ENCODE results near the gene CCDC27. TPM values are rescaled to one million over a fixed set of nuclear protein-coding genes. Genes with fewer than 3 reads are reported as not detected.

Gene CCDC27
- total and polyA plus RNA-seq, 3 experiments from 2014 or later = not detected

DNA sequence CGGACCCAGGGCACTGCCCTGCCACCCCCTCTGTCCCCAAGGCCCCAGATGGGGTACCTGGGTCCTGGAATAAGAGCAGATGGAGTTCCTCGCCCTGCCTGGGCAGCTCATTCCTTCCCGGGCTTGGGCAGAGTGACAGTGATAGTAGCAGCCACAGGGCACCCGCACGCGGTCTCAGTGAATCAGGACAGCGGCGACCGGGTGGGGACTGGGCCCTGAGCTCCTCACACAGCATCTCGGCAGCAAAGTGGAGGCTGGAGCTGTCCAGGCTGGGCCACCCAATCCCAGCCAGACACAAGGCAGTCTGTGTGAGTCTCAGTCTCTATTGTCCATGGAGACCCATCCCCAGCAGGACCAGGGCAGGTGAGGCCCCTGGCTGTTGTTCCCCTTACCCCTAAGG is 37.4 kb upstream of the CCDC27 start:
- ChIA-PET POLR2A (no interaction called here), CTCF (interaction anchor here (2.3 kb wide), 1 partner anchor 9 kb away, joined by 10 read pairs; no protein-coding TSS in a partner anchor)
- peaks cover 7% of the 10 kb centered on the region for H3K4me1 ChIP-seq (ENCODE audit: insufficient read depth, low read length)
- H3K27ac ChIP-seq (ENCODE audit: low read depth, low read length) = no peak overlapping the region
- no peaks in the 10 kb centered on the region for H3K36me3 ChIP-seq (ENCODE audit: insufficient read depth, low read length)
- peaks cover 6 to 20% of the 10 kb centered on the region in 2 donors for H3K27me3 Mint-ChIP-seq
- H3K9me3 Mint-ChIP-seq = no peaks in the 10 kb centered on the region
- no peak for DNase-seq
- no peaks in the 10 kb centered on the region for H3K4me1 Mint-ChIP-seq
- H3K27ac Mint-ChIP-seq = no peak overlapping the region
- H3K36me3 Mint-ChIP-seq = no peaks in the 10 kb centered on the region
- H3K27me3 ChIP-seq (ENCODE audit: insufficient read depth, low read length, poor library complexity, severe bottlenecking) = no peaks in the 10 kb centered on the region
- H3K9me3 ChIP-seq (ENCODE audit: low read length) = no peaks in the 10 kb centered on the region
- no peak overlapping the region for H3K4me3 Mint-ChIP-seq
- no peak overlapping the region for H3K4me3 ChIP-seq (ENCODE audit: low read length)

DNA sequence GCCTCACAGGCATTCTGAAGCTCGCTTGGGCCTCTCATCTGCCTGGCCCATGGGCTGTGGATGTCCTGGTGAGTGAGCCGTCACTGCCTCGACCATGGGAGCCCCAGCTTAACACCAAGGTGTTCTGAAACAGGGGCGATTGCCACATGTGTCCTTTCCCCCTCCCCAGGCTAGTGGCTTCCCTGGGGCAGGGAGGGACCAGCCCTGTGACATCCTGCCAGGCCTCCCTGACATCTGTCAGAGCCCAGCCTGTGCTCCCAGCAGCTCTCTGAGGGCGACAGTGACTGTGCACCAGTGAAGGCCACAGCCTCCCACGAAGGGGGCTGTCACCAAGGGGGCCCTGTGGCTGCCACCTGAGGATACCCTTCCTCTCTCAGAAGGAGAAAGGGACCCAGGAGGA is 35.9 kb upstream of the CCDC27 start:
- no peaks in the 10 kb centered on the region for H3K36me3 Mint-ChIP-seq
- H3K4me1 ChIP-seq (ENCODE audit: insufficient read depth, low read length) = peaks cover 12% of the 10 kb centered on the region
- no peak for DNase-seq
- peaks cover 2 to 10% of the 10 kb centered on the region in 2 donors for H3K27me3 Mint-ChIP-seq
- no peaks in the 10 kb centered on the region for H3K36me3 ChIP-seq (ENCODE audit: insufficient read depth, low read length)
- H3K4me3 ChIP-seq (ENCODE audit: low read length) = no peak overlapping the region
- peaks cover 0 to 1% (median 0%) of the 10 kb centered on the region in 3 donors for H3K4me1 Mint-ChIP-seq
- POLR2A ChIA-PET = no interaction called here
- CTCF ChIA-PET = interaction anchor here (2.3 kb wide), 1 partner anchor 8 kb away, joined by 10 read pairs; no protein-coding TSS in a partner anchor
- H3K27ac ChIP-seq (ENCODE audit: low read depth, low read length) = no peak overlapping the region
- no peak overlapping the region for H3K27ac Mint-ChIP-seq
- no peak overlapping the region for H3K4me3 Mint-ChIP-seq
- no peaks in the 10 kb centered on the region for H3K27me3 ChIP-seq (ENCODE audit: insufficient read depth, low read length, poor library complexity, severe bottlenecking)
- no peaks in the 10 kb centered on the region for H3K9me3 Mint-ChIP-seq
- no peaks in the 10 kb centered on the region for H3K9me3 ChIP-seq (ENCODE audit: low read length)

DNA sequence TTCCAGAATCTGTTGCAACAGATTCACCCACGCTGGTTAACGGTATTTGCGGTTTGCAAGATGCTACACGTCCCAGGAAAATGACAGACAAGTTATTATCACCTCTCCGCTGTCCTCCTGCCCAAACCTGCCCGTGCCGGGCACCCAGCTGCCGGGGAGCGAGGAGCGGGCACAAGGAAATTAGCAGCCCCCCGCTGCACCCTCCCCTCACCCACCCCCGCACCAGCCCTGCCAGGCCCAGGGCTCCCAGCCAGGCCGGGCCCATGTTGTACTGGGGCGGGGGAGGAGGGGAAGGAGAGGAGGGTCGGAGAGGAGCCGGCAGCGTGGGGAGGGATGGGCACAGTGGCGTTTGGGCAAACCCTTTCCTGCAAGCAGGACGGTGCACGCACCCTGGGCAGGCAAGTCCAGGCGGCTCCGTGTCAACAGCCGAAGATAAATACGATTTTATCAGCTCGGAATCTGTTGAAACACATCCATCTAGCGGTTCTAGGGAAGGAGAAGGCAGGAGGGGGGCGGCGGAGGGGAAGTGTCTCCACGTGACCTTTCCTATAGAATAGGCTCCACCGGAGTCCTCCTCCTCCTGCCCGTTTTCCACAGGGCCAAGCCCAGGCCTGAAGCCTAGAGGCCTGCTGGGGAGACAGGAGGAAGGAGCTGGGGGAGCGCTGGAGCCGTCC is 35.1 kb upstream of the CCDC27 start:
- no peak overlapping the region for H3K4me3 Mint-ChIP-seq
- no peak overlapping the region for H3K27ac ChIP-seq (ENCODE audit: low read depth, low read length)
- peaks cover 0 to 1% (median 0%) of the 10 kb centered on the region in 3 donors for H3K4me1 Mint-ChIP-seq
- H3K4me3 ChIP-seq (ENCODE audit: low read length) = no peak overlapping the region
- H3K36me3 Mint-ChIP-seq = no peaks in the 10 kb centered on the region
- no peaks in the 10 kb centered on the region for H3K36me3 ChIP-seq (ENCODE audit: insufficient read depth, low read length)
- POLR2A ChIA-PET = no interaction called here
- CTCF ChIA-PET = no interaction called here
- no peak for DNase-seq
- no peaks in the 10 kb centered on the region for H3K27me3 ChIP-seq (ENCODE audit: insufficient read depth, low read length, poor library complexity, severe bottlenecking)
- H3K9me3 ChIP-seq (ENCODE audit: low read length) = no peaks in the 10 kb centered on the region
- H3K9me3 Mint-ChIP-seq = no peaks in the 10 kb centered on the region
- no peak overlapping the region for H3K27ac Mint-ChIP-seq
- H3K4me1 ChIP-seq (ENCODE audit: insufficient read depth, low read length) = peaks cover 12% of the 10 kb centered on the region
- peaks cover 2 to 10% of the 10 kb centered on the region in 2 donors for H3K27me3 Mint-ChIP-seq

DNA sequence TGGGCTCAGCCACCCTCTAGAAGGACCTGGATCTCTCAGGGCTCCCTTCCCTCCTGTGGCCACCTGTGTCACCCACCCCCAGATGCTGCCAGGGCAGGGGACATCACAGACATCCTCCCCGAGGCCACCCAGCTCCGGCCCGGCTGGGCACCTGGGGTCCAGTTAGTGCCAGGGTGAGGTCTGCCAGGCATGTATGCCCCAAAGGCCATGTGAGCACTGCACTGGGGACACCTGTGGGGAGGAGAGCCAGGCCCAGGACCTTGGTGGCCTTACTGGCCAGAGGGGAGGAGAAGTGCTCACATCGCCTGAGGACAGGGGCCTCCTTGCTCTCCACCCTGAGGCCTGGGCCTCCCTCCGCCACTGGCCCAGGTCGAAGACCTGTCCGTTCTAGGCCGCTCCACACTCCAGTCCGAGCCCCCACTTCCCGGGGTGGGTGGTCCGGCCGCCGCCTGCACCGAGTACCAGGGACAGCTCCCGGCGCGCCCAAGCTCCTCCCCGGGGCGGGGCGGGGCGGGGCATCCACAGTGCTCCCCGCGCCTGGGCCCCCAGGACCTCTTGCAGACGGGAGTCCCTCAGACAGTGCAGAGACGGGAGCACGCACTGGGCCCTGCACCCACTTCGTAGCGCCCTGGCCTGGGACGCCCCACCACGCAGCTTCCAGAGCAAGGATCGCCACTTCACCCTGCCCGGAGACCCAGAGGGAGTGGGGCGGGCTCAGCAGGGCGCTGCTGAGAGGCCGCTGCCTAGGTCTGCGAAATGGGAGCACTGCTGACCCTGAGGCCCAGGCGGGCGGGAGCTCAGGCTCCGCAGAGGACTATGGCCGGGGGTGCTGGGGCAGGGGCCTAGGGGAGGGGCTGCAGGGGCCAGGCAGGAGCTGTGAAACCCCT is 34.3 kb upstream of the CCDC27 start:
- no peak overlapping the region for H3K27ac Mint-ChIP-seq
- no peaks in the 10 kb centered on the region for H3K9me3 Mint-ChIP-seq
- H3K9me3 ChIP-seq (ENCODE audit: low read length) = no peaks in the 10 kb centered on the region
- H3K4me3 ChIP-seq (ENCODE audit: low read length) = no peak overlapping the region
- no peak overlapping the region for H3K4me3 Mint-ChIP-seq
- H3K36me3 Mint-ChIP-seq = no peaks in the 10 kb centered on the region
- no peaks in the 10 kb centered on the region for H3K36me3 ChIP-seq (ENCODE audit: insufficient read depth, low read length)
- POLR2A ChIA-PET = no interaction called here
- no peak overlapping the region for H3K27ac ChIP-seq (ENCODE audit: low read depth, low read length)
- CTCF ChIA-PET = no interaction called here
- peaks cover 0 to 1% (median 0%) of the 10 kb centered on the region in 3 donors for H3K4me1 Mint-ChIP-seq
- H3K27me3 Mint-ChIP-seq = peaks cover 2 to 10% of the 10 kb centered on the region in 2 donors
- DNase-seq = no peak
- H3K27me3 ChIP-seq (ENCODE audit: insufficient read depth, low read length, poor library complexity, severe bottlenecking) = no peaks in the 10 kb centered on the region
- peaks cover 12% of the 10 kb centered on the region for H3K4me1 ChIP-seq (ENCODE audit: insufficient read depth, low read length)

DNA sequence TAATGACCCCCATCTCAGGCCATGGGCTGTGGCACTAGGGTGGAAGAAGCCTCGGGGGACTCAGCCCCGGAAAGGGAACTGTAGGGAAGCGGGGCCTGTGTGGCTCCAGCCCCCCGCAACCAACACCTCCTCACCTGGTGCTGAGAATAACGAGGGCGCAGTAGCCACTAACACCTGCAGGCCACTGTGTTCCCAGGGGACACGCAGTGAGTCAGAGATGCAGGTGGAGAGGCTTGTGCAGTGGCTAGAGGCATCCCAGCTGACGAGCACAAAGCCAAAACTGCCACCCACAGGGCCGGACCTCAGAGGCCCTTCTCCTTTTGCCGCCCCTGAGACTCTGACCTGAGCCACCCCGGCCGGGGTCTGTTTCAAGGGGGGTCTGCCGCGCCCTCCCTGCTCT is 33.5 kb upstream of the CCDC27 start:
- no peak overlapping the region for H3K4me3 ChIP-seq (ENCODE audit: low read length)
- Mint-ChIP-seq H3K27me3 (peaks cover 3 to 10% of the 10 kb centered on the region in 2 donors), H3K4me3 (no peak overlapping the region), H3K27ac (no peak overlapping the region), H3K9me3 (no peaks in the 10 kb centered on the region), H3K4me1 (peaks cover 0 to 1% (median 0%) of the 10 kb centered on the region in 3 donors), H3K36me3 (no peaks in the 10 kb centered on the region)
- H3K36me3 ChIP-seq (ENCODE audit: insufficient read depth, low read length) = no peaks in the 10 kb centered on the region
- DNase-seq = no peak
- peaks cover 12% of the 10 kb centered on the region for H3K4me1 ChIP-seq (ENCODE audit: insufficient read depth, low read length)
- CTCF ChIA-PET = interaction anchor here (3.1 kb wide), 1 partner anchor 266 kb away, joined by 10 read pairs; no protein-coding TSS in a partner anchor
- POLR2A ChIA-PET = no interaction called here
- H3K9me3 ChIP-seq (ENCODE audit: low read length) = no peaks in the 10 kb centered on the region
- no peaks in the 10 kb centered on the region for H3K27me3 ChIP-seq (ENCODE audit: insufficient read depth, low read length, poor library complexity, severe bottlenecking)
- no peak overlapping the region for H3K27ac ChIP-seq (ENCODE audit: low read depth, low read length)

DNA sequence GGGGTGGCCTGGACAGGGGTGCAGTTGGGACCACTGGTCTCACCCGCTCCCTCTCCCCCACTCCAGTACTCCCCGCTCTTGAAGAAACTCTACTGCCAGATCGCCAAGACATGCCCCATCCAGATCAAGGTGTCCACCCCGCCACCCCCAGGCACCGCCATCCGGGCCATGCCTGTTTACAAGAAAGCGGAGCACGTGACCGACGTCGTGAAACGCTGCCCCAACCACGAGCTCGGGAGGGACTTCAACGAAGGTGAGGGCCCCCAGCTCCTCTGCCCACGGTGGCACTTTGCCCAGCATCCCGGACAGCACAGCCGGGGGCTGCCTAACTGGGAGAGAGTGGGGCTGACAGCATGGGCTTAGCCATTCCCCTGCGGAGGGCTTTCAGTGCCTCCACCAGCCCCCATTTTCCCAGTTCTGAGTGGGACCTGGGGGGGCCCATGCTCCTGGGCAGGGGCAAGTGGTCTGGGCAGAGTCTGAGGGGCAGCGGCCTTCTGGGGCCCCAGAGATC is 30.2 kb upstream of the CCDC27 start:
- POLR2A ChIA-PET = no interaction called here
- Histone ChIP-seq H3K27me3 (ENCODE audit: insufficient read depth, low read length, poor library complexity, severe bottlenecking) (no peaks in the 10 kb centered on the region), H3K9me3 (ENCODE audit: low read length) (no peaks in the 10 kb centered on the region), H3K4me1 (ENCODE audit: insufficient read depth, low read length) (peaks cover 12% of the 10 kb centered on the region), H3K36me3 (ENCODE audit: insufficient read depth, low read length) (no peaks in the 10 kb centered on the region), H3K27ac (ENCODE audit: low read depth, low read length) (no peak overlapping the region), H3K4me3 (ENCODE audit: low read length) (no peak overlapping the region)
- no peak for DNase-seq
- H3K4me3 Mint-ChIP-seq = no peak overlapping the region
- CTCF ChIA-PET = interaction anchor here (3.1 kb wide), 1 partner anchor 269 kb away, joined by 10 read pairs; no protein-coding TSS in a partner anchor
- peaks cover 0 to 1% (median 0%) of the 10 kb centered on the region in 3 donors for H3K4me1 Mint-ChIP-seq
- no peak overlapping the region for H3K27ac Mint-ChIP-seq
- peaks cover 1 to 6% of the 10 kb centered on the region in 2 donors for H3K27me3 Mint-ChIP-seq
- no peaks in the 10 kb centered on the region for H3K36me3 Mint-ChIP-seq
- no peaks in the 10 kb centered on the region for H3K9me3 Mint-ChIP-seq

DNA sequence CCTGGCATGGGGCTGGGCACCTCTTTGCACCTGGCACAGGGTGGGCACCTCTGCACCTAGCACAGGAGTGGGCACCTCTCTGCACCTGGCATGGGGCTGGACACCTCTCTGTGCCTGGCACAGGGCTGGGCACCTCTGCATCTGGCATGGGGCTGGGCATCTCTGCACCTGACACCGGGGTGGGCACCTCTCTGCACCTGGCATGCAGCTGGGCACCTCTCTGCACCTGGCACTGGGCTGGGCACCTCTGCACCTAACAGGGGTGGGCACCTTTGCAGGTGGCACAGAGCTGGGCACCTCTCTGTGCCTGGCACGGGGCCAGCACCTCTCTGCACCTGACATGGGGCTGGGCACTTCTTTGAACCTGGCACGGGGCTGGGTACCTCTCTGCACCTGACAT is 29.4 kb upstream of the CCDC27 start:
- Histone ChIP-seq H3K9me3 (ENCODE audit: low read length) (no peaks in the 10 kb centered on the region), H3K27me3 (ENCODE audit: insufficient read depth, low read length, poor library complexity, severe bottlenecking) (no peaks in the 10 kb centered on the region), H3K36me3 (ENCODE audit: insufficient read depth, low read length) (no peaks in the 10 kb centered on the region), H3K4me3 (ENCODE audit: low read length) (no peak overlapping the region), H3K27ac (ENCODE audit: low read depth, low read length) (no peak overlapping the region), H3K4me1 (ENCODE audit: insufficient read depth, low read length) (peaks cover 12% of the 10 kb centered on the region)
- Mint-ChIP-seq H3K4me1 (peaks cover 0 to 1% (median 0%) of the 10 kb centered on the region in 3 donors), H3K36me3 (no peaks in the 10 kb centered on the region), H3K9me3 (no peaks in the 10 kb centered on the region), H3K4me3 (no peak overlapping the region), H3K27me3 (peaks cover 1 to 6% of the 10 kb centered on the region in 2 donors), H3K27ac (no peak overlapping the region)
- DNase-seq = no peak
- CTCF ChIA-PET = interaction anchor here (2.4 to 2.5 kb wide), 2 partner anchors 8 to 270 kb away, joined by 10 to 26 read pairs; no protein-coding TSS in a partner anchor
- POLR2A ChIA-PET = no interaction called here
